SK-N-SH (cell line): ENCODE measurements around the gene MAPKAP1.

Experiments
- CHD2 ChIP-seq: fragments of 150-350 bp; IDR thresholded peaks from 2 replicates; pipeline ENCODE4 v1.6.1; 2018; ENCODE audit warnings: low read length; ENCODE audit not compliant: partially characterized antibody
- GABPA ChIP-seq: IDR thresholded peaks from 2 replicates; pipeline ENCODE4 v1.4.0; 2012; ENCODE audit warnings: low read depth, mild to moderate bottlenecking
- MXI1 ChIP-seq: IDR thresholded peaks from 2 replicates; pipeline ENCODE4 v1.6.1; 2012; ENCODE audit warnings: mild to moderate bottlenecking, low read depth, low read length, improper control_type of control experiment
- NFIC ChIP-seq: IDR thresholded peaks from 2 replicates; pipeline ENCODE4 v1.4.0; 2012; ENCODE audit warnings: borderline replicate concordance
- NRF1 ChIP-seq: IDR thresholded peaks from 2 replicates; pipeline ENCODE4 v1.6.1; 2012; ENCODE audit warnings: low read depth, mild to moderate bottlenecking, low read length
- POLR2AphosphoS5 ChIP-seq: IDR thresholded peaks from 2 replicates; pipeline ENCODE4 v1.6.1; 2012; ENCODE audit warnings: low read depth, low read length
- TAF1 ChIP-seq: IDR thresholded peaks from 2 replicates; pipeline ENCODE4 v1.6.1; 2012; ENCODE audit warnings: low read depth, mild to moderate bottlenecking, low read length, moderate library complexity, borderline replicate concordance
- TF ChIP-seq, protein P1 (sequence below): fragments of 200-600 bp; sonication (generic); IDR thresholded peaks from 2 replicates; pipeline ENCODE4 v1.6.1; 2017; ENCODE audit warnings: antibody characterized with exemption, mild to moderate bottlenecking, moderate library complexity
- TF ChIP-seq, protein P2 (sequence below): fragments of 150-350 bp; IDR thresholded peaks from 2 replicates; pipeline ENCODE4 v1.6.1; 2017; ENCODE audit warnings: antibody characterized with exemption, low read length, low read depth, borderline replicate concordance
- TF ChIP-seq, protein P3 (sequence below): IDR thresholded peaks from 2 replicates; pipeline ENCODE4 v1.6.1; 2012; ENCODE audit warnings: mild to moderate bottlenecking, low read depth, low read length, moderate library complexity
- TF ChIP-seq, protein P4 (sequence below): IDR thresholded peaks from 2 replicates; pipeline ENCODE4 v1.4.0; 2012; ENCODE audit warnings: low read depth

DNA sequence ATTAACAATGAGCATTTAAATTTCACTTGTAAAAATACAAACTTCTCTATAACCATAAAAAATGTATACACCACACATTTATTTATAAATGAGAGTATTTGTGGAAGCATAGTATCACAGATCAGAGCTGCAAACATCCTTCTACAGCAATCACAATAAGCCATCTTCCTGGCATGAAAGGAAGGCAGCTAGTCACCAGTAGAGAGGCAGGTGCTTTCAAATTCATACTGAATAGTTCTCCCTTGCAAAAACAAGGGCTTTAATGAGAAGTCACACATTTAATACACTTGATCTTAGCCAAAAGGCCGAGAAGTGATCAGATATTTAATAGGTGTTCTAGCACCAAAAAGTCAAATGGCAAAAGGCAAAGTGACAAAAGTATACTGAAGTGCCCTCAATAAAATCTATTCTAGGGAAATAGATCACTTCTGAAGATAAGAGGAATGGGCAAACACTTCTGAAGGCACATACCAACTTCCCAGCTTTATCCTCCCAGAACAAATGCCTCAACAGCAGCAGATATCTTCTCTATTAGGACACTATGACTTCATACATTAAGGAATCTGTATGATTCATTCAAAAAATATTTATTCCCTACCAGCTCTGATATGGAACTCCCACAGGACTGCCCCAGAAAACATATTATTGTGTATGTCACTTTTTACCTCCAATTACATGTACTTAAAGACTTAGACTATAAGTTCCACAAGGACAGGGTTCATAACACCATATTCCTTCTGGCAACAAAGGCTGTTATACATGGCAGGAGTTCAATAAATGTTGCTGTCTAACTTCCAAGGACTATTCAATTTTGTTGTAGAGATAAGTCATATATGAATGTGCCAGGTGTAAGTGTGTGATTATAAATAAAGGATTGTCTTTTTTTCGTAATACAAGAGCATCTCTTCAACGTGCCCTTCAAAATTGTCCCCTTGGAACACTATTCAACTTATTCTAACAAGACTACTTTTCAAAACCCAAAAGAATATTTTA lies 31.7 kb downstream of the MAPKAP1 start:
- TF ChIP-seq POLR2AphosphoS5, result 0 out of 2 replicates have a peak, but pooled peaks have one; percentile 13
- no peak for TF ChIP-seq MXI1
- TF ChIP-seq, protein P1, sequence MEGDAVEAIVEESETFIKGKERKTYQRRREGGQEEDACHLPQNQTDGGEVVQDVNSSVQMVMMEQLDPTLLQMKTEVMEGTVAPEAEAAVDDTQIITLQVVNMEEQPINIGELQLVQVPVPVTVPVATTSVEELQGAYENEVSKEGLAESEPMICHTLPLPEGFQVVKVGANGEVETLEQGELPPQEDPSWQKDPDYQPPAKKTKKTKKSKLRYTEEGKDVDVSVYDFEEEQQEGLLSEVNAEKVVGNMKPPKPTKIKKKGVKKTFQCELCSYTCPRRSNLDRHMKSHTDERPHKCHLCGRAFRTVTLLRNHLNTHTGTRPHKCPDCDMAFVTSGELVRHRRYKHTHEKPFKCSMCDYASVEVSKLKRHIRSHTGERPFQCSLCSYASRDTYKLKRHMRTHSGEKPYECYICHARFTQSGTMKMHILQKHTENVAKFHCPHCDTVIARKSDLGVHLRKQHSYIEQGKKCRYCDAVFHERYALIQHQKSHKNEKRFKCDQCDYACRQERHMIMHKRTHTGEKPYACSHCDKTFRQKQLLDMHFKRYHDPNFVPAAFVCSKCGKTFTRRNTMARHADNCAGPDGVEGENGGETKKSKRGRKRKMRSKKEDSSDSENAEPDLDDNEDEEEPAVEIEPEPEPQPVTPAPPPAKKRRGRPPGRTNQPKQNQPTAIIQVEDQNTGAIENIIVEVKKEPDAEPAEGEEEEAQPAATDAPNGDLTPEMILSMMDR, result no peak
- TF ChIP-seq NRF1, result no peak
- TF ChIP-seq, protein P2, sequence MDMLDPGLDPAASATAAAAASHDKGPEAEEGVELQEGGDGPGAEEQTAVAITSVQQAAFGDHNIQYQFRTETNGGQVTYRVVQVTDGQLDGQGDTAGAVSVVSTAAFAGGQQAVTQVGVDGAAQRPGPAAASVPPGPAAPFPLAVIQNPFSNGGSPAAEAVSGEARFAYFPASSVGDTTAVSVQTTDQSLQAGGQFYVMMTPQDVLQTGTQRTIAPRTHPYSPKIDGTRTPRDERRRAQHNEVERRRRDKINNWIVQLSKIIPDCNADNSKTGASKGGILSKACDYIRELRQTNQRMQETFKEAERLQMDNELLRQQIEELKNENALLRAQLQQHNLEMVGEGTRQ, result no peak
- TF ChIP-seq NFIC, result peak; percentile 57; the same call in 1 of the 2 replicates
- TF ChIP-seq TAF1, result no peak
- TF ChIP-seq, protein P3, sequence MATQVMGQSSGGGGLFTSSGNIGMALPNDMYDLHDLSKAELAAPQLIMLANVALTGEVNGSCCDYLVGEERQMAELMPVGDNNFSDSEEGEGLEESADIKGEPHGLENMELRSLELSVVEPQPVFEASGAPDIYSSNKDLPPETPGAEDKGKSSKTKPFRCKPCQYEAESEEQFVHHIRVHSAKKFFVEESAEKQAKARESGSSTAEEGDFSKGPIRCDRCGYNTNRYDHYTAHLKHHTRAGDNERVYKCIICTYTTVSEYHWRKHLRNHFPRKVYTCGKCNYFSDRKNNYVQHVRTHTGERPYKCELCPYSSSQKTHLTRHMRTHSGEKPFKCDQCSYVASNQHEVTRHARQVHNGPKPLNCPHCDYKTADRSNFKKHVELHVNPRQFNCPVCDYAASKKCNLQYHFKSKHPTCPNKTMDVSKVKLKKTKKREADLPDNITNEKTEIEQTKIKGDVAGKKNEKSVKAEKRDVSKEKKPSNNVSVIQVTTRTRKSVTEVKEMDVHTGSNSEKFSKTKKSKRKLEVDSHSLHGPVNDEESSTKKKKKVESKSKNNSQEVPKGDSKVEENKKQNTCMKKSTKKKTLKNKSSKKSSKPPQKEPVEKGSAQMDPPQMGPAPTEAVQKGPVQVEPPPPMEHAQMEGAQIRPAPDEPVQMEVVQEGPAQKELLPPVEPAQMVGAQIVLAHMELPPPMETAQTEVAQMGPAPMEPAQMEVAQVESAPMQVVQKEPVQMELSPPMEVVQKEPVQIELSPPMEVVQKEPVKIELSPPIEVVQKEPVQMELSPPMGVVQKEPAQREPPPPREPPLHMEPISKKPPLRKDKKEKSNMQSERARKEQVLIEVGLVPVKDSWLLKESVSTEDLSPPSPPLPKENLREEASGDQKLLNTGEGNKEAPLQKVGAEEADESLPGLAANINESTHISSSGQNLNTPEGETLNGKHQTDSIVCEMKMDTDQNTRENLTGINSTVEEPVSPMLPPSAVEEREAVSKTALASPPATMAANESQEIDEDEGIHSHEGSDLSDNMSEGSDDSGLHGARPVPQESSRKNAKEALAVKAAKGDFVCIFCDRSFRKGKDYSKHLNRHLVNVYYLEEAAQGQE, result no peak
- no peak for TF ChIP-seq GABPA
- no peak for TF ChIP-seq CHD2
- TF ChIP-seq, protein P4, sequence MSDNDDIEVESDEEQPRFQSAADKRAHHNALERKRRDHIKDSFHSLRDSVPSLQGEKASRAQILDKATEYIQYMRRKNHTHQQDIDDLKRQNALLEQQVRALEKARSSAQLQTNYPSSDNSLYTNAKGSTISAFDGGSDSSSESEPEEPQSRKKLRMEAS, result no peak
